Loucy (cell line): ENCODE data around the gene BEND7.

Experiments
- H2AFZ ChIP-seq: fragments of 200-600 bp; sonication (generic); 2 replicates; pipeline ENCODE4 v1.6.0; 2016; ENCODE audit warnings: antibody characterized with exemption, mild to moderate bottlenecking, low read length, moderate library complexity
- H3F3A ChIP-seq: fragments of 200-600 bp; 2 replicates; pipeline ENCODE4 v1.6.0; 2016; ENCODE audit warnings: antibody characterized with exemption, low read depth, mild to moderate bottlenecking
- H3K27me3 ChIP-seq: fragments of 200-600 bp; sonication (generic); 2 replicates; pipeline ENCODE4 v1.6.1; 2014; ENCODE audit warnings: low read length, mild to moderate bottlenecking; ENCODE audit not compliant: insufficient read depth, poor library complexity, severe bottlenecking
- H3K36me3 ChIP-seq: fragments of 200-600 bp; sonication (generic); 2 replicates; pipeline ENCODE4 v1.6.1; 2016; ENCODE audit warnings: low read length; ENCODE audit not compliant: insufficient read depth
- H3K4me1 ChIP-seq: fragments of 200-600 bp; sonication (generic); 2 replicates; pipeline ENCODE4 v1.5.1; 2014; ENCODE audit warnings: low read length, mild to moderate bottlenecking; ENCODE audit not compliant: insufficient read depth, poor library complexity, severe bottlenecking
- H3K4me2 ChIP-seq: fragments of 200-600 bp; sonication (generic); 2 replicates; pipeline ENCODE4 v1.6.0; 2014; ENCODE audit warnings: antibody characterized with exemption, low read length, low read depth, mild to moderate bottlenecking; ENCODE audit not compliant: poor library complexity, severe bottlenecking
- H3K4me3 ChIP-seq: fragments of 200-600 bp; sonication (generic); 2 replicates; pipeline ENCODE4 v1.5.1; 2014; ENCODE audit warnings: low read length, mild to moderate bottlenecking, mixed read lengths; ENCODE audit not compliant: poor library complexity, severe bottlenecking
- H3K79me2 ChIP-seq: fragments of 200-600 bp; sonication (generic); 2 replicates; pipeline ENCODE4 v1.6.1; 2014; ENCODE audit warnings: low read length; ENCODE audit not compliant: insufficient read depth
- H3K9ac ChIP-seq: fragments of 200-600 bp; sonication (generic); 2 replicates; pipeline ENCODE4 v1.6.0; 2014; ENCODE audit warnings: mild to moderate bottlenecking, low read depth, low read length, moderate library complexity; ENCODE audit not compliant: poor library complexity, severe bottlenecking
- H3K9me2 ChIP-seq: fragments of 200-600 bp; sonication (generic); replicated peaks from 2 replicates; pipeline ENCODE4 v1.6.1; 2016; ENCODE audit warnings: low read depth, low read length, mixed read lengths
- H3K9me3 ChIP-seq: fragments of 200-600 bp; sonication (generic); 2 replicates; pipeline ENCODE4 v1.6.1; 2014; ENCODE audit warnings: mild to moderate bottlenecking, antibody characterized with exemption, low read length, low read depth; ENCODE audit not compliant: insufficient read depth
- H4K20me1 ChIP-seq: fragments of 200-600 bp; sonication (generic); 2 replicates; pipeline ENCODE4 v1.6.0; 2014; ENCODE audit warnings: antibody characterized with exemption, low read length, mild to moderate bottlenecking; ENCODE audit not compliant: insufficient read depth, poor library complexity, severe bottlenecking
- EZH2phosphoT487 ChIP-seq: fragments of 200-600 bp; IDR thresholded peaks from 2 replicates; pipeline ENCODE4 v1.6.1; 2018; ENCODE audit warnings: antibody characterized with exemption, mild to moderate bottlenecking, moderate library complexity, borderline replicate concordance
- TF ChIP-seq, protein P1 (sequence below): fragments of 200-600 bp; sonication (generic); conservative IDR thresholded peaks from 2 replicates; pipeline ENCODE4 v1.5.1; 2014; ENCODE audit warnings: mild to moderate bottlenecking, antibody characterized with exemption, low read length

Gene BEND7

DNA sequence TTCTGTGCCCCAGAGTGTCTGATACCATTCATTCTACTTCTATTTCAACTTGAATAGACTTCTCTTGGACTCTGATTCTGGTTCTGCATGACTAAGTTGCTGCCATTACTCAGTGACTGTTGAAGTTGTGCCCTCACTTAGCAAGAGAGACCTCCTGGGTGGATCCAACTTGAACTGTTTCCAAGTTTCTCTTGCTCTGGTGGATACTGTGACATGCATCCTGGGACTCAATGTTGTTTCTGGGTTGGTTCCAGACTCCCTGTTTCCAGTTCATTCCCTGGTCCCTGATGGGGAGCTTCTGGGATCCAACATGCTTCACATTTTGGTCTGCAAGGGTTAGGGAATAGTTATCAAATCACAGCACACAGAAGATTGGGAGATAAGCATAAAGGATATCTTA, 31.8 kb upstream of the BEND7 start:
- Histone ChIP-seq H2AFZ (no peak overlapping the region), H3K36me3 (no peaks in the 10 kb centered on the region), H4K20me1 (no peaks in the 10 kb centered on the region), H3K9ac (no peak overlapping the region), H3F3A (no peaks in the 10 kb centered on the region), H3K4me3 (no peak overlapping the region), H3K27me3 (no peaks in the 10 kb centered on the region), H3K9me3 (no peaks in the 10 kb centered on the region; the same call in 1 of the 2 replicates), H3K4me1 (no peaks in the 10 kb centered on the region), H3K79me2 (no peaks in the 10 kb centered on the region), H3K9me2 (no peaks in the 10 kb centered on the region), H3K4me2 (no peak overlapping the region)
- TF ChIP-seq, protein P1, sequence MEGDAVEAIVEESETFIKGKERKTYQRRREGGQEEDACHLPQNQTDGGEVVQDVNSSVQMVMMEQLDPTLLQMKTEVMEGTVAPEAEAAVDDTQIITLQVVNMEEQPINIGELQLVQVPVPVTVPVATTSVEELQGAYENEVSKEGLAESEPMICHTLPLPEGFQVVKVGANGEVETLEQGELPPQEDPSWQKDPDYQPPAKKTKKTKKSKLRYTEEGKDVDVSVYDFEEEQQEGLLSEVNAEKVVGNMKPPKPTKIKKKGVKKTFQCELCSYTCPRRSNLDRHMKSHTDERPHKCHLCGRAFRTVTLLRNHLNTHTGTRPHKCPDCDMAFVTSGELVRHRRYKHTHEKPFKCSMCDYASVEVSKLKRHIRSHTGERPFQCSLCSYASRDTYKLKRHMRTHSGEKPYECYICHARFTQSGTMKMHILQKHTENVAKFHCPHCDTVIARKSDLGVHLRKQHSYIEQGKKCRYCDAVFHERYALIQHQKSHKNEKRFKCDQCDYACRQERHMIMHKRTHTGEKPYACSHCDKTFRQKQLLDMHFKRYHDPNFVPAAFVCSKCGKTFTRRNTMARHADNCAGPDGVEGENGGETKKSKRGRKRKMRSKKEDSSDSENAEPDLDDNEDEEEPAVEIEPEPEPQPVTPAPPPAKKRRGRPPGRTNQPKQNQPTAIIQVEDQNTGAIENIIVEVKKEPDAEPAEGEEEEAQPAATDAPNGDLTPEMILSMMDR, result no peak
- no peak for TF ChIP-seq EZH2phosphoT487

DNA sequence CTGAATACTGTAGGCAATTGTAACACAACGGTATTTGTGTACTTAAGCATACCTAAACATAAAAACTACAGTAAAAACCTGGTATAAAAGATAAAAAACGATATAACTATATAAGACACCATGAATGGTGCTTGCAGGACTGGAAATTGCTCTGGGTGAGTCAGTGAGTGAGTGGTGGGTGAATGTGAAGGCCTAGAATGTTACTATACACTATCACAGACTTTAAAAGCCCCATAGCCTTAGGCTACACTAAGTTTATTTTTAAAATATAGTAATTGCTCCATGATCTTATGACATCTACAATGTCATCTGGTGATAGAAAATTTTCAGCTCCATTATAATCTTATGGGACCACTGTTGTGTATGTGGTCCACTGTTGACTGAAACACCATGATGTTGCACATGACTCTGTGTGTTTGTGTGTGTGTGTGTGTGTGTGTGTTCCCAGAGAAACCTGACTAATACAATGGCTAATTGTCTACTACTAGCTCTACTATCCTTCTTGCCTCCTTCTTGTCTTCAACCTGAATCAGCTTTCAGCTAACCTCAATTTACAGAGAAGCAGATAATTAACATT, 30.4 kb upstream of the BEND7 start:
- Histone ChIP-seq H3K9ac (no peak overlapping the region), H3K4me1 (no peaks in the 10 kb centered on the region)

DNA sequence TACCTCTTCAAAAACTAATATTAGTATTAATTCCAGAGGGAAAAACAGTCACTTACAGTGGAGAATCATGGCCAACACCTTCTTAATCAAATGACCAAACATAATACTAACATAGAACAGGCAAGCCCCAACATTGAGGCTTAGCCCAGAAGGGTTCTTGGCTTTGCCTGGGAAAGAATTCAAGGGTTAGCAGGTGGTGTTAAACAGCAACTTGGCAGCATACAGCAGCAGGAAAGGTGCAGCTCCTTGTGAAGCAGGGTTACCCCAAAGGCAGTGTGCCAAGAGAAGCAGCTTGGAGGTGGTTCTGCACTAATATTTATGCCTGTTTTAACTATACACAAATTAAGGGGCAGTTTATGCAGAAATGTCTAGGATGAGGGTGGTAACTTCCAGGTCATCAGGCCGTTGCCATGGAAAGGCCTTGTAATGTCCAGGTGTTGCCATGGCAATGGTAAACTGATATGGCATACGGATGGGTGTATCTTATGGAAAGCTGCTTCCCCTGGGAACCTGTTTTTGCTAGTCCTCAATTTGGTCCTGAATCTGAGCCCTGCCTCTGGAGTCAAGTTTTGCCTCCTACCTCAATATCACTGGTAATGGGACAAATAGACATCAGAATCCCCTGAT, 27.2 kb upstream of the BEND7 start:
- no peak overlapping the region for H3K4me2 ChIP-seq
- no peak overlapping the region for H3K9ac ChIP-seq
- H3K79me2 ChIP-seq, result no peaks in the 10 kb centered on the region
- H3K4me3 ChIP-seq, result no peak overlapping the region
- no peaks in the 10 kb centered on the region for H3K9me3 ChIP-seq
- H3K27me3 ChIP-seq, result no peaks in the 10 kb centered on the region
- no peaks in the 10 kb centered on the region for H4K20me1 ChIP-seq
- H2AFZ ChIP-seq, result no peak overlapping the region
- TF ChIP-seq EZH2phosphoT487, result no peak
- TF ChIP-seq, protein P1, result no peak
- H3K4me1 ChIP-seq, result no peaks in the 10 kb centered on the region
- no peaks in the 10 kb centered on the region for H3K9me2 ChIP-seq
- no peaks in the 10 kb centered on the region for H3K36me3 ChIP-seq
- no peaks in the 10 kb centered on the region for H3F3A ChIP-seq

More for the DNA sequence above, 30.4 kb upstream of the BEND7 start:
- Histone ChIP-seq H3F3A (no peaks in the 10 kb centered on the region), H3K9me2 (no peaks in the 10 kb centered on the region), H3K4me2 (no peak overlapping the region), H2AFZ (no peak overlapping the region), H3K9me3 (no peaks in the 10 kb centered on the region; the same call in 1 of the 2 replicates), H3K79me2 (no peaks in the 10 kb centered on the region), H3K4me3 (no peak overlapping the region), H3K36me3 (no peaks in the 10 kb centered on the region), H4K20me1 (no peaks in the 10 kb centered on the region), H3K27me3 (no peaks in the 10 kb centered on the region)
- TF ChIP-seq, protein P1, result no peak
